COLO668 (cell line): ENCODE data around the gene UHRF1.
A peak's percentile ranks its signal among the peaks of the same experiment; 100 is the strongest.
"Not testable (repeated sequence)": the region's sequence is repeated elsewhere in the genome, so short reads cannot be mapped to it uniquely, and the experiment has no call there.

Source experiments
- DNase-seq: peaks from one replicate; lab custom pipeline; 2025; ENCODE audit not compliant: unreplicated experiment; lab: John Stamatoyannopoulos, UW

The UHRF1 gene

DNA sequence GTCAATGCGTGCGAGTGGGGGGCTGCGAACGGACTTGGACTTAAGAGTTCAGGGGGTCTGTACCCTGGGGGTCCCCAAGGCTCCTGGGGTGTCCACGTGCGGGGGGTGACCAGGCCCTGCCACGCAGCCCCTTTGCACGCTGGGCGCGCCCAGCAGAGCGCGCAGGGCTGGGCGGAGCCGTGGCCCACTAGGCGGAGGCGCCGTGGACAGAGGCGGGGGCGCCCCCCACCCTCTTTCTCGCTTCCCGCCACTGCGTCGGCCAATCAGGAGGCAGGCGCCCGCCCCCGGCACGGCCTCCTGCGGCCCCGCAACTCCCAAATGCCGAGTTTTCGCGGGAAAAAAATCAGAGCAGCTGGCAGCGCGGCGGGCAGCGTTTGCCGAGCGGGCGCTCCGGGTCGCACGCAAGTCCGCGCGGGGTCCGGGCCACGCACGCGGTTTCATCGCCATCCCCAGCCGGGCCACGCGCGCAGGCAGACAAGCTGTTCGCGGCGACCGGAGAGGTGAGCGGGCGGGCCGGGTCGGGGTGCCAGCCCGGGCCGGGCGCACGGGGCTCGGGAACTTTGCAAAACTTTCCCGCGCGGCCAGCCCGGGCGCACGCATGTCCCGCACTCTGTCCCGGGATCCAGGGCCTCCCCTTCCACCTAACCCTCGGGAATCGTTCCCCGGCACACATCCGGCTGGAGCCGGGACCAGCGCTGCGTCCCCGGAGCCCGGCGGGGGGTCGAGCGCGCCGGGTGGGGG lies at the start of gene UHRF1:
Gene UHRF1 (plus strand): TSS at position 346 of the 741 bp plus-strand sequence. CDS start 1,385 bp downstream, outside the sequence.
- peak; percentile 53 for DNase-seq

DNA sequence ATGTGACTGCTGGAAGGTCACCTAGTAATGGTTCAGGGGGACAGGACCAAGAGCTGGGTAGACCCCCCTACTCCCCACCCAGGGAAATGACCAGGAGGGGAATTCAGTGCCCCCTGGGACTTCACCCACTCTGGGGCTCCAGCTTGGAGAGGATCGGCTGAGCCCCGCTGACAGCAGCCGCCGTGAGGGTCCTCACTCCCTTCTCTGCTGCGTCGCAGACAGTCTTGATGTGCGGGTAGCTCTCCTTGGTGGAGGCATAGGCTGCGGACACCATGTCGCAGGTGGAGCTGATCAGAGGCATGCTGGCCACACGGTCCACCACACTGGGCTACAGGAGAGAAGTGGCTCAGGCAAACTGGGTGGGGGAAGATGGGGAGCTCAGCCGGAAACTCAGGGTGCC lies 49.6 kb upstream of the UHRF1 start:
- DNase-seq: no peak

DNA sequence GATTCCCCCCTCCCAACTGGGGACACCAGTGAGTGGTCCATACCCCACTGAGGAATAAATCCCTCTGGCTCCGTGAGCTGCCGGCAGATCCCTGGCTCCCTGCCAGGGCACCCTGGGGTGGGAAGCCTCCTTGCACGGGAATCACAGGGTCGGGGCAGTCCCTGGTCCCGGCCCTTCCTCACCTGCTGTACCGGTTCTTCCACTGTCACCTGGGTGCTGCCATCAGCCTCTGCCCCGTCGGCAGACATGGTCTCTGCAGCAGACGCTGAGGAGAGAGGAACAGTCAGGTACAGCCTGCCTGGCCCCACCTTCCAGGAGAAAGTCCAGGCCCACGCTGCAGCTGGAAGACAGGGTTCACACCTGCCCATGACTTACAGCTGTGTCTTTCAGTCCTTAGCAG lies 48.2 kb upstream of the UHRF1 start:
- peak; percentile 88 for DNase-seq

DNA sequence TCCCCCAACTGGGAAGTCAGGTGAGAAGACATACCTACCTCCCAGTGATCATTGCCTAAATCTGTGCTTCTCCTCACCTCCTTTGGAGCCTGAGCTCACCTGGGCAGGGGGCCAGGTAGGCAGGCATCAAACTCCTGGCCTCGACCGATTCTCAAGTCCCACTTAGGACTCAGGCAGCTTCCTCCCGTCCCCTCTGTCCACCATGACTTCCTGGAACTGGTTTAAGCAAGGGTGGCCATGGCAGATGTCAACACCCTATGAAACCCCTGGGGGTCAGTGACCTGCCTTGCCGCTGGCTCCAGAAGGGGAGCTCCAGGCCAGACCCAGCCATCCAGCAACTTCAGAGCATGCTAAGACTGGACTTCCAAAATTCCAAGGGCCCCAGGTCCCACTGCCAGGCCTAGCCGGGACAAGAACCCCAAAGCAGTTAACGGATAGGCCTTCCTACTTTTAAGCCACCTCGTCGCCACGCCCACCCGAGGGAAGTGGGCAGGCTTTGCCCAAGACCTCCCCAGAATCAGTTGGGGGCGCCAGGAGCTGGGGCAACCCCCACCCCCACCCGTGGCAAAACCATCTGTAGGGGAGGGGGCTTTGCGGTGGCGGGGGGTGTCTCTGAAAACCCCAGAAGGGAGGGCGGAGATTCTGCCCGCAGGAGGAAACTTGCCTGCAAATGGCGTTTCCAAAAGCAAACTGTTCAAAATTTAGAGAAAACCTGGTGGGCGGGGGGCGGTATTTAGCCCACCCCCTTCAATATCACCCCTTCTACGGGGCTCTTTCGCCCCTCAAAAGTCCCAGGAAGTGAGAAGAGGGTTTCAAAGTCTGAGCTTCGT lies 42.5 kb upstream of the UHRF1 start:
- no peak for DNase-seq

DNA sequence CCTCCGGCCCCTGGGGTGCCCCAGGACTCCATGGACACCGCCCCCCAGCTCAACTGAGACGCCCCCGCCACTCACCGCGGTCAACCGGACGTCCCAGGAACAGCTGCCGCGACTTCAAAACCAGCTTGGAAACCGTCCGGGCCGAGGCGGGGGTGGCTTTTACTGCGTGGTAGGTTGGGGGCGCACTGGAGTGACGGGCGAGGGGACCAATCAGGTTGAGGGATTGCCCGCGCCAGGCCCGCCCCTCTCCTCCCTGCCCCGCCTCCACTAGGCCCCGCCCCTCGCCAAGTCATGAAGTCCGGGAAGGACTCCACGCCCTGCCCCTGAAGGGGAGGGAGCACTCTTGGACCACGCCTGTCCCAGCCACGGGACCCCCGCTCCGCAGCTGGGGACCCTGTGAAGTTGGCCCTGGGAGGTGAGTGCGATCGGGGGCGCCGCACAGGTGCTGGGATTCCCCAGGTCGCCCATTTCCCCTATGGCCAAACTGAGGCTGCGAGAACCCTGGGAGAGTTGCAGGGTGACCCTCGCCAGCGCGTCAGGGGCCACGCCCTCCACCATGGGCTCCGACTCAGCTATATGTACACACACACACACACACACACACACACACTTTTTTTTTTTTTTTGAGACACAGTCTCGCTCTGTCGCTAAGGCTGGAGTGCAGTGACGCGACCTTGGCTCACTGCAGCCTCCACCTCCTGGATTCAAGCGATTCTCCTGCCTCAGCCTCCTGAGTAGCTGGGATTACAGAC lies 41.6 kb upstream of the UHRF1 start, which contains the start of gene PLIN3:
Gene PLIN3 (minus strand): TSS at position 134 of the 752 bp plus-strand sequence. CDS start 6,273 bp downstream, outside the sequence.
- DNase-seq: peak; percentile 67

DNA sequence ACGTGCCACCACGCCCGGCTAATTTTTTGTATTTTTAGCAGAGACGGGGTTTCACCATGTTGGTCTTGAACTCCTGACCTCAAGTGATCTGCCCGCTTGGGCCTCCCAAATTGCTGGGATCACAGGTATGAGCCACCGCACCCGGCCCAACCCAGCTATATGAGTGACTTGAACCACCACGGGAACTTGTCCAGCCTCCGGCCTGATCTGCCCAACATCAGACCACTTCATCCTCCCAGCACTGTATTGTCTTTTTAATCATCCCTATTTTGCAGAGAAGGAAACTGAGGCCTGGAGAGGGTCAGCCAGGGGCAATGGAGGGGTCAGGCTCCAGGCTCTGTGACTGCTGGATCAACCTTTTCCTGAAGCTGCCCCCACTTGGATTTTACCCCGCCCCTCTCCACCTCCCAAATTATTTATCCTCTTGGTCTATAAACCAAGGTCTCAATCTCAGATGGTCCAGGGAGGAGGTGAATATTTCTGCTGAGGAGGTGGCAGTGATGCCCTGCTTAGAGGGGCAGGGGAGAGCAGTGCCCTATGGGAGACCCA lies 40.9 kb upstream of the UHRF1 start:
- no peak for DNase-seq

DNA sequence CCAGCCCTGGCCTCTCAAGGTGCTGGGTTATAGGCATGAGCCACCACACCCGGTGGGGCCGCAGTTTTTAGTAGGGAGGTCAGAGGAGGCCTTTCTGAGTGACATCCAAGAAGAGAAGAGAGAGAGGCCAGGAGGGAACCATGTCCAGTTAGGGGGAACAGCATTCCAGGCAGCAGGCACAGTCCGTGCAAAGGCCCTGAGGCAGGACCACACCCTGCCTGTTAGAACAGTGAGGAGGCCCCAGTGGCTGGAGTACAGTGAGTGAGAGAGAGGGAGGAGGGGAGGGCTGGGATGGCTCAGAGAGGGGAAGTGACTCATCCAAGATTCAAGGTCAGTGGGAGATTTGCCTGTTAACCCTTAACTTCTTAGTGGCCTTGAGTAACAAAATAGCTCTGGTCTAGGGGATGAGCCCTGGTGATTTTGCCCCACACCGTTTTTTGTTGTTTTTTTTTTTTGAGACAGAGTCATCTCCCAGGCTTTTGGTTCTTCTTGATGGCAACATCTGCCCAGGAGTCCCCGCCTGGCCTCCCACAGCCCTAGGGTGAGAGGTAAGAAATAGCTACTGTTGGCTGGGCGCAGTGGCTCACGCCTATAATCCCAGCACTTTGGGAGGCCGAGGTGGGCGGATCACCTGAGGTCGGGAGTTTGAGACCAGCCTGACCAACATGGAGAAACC lies 39.1 kb upstream of the UHRF1 start:
- DNase-seq: no peak

DNA sequence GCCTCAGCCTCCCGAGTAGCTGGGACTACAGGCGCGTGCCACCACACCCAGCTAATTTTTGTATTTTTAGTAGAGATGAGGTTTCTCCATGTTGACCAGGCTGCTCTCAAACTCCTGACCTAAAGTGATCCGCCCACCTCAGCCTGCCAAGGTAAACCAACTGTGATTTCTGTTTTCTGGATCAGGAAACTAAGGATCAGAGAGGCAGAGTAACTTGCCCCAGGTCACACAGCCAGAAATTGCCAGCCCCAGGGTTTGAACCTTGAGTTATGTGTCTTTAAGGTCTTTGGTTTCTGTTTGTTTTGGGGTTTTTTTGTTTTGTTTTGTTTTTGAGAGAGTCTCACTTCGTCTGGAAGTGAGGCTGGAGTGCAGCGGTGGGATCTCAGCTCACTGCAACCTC lies 37.6 kb upstream of the UHRF1 start:
- DNase-seq: no peak

DNA sequence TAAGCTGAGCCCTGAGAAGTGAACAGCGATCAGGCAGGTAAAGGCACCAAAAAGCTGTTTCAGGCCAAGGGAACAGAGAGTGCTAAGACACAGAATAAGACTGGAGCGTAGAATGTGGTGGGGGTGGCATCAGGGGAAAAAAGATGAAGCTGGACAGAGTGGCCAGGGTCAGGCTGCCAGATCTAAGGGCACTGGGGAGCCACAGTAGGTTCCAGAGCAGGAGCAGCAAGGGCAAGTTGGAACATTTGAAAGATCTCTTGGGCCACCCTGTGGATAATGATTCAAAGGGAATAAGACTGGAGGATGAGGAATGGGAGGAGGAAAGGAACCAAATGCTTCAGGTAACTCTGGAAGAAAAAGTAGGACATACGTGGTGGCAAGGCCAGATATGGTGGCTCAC lies 35.4 kb upstream of the UHRF1 start:
- no peak for DNase-seq

DNA sequence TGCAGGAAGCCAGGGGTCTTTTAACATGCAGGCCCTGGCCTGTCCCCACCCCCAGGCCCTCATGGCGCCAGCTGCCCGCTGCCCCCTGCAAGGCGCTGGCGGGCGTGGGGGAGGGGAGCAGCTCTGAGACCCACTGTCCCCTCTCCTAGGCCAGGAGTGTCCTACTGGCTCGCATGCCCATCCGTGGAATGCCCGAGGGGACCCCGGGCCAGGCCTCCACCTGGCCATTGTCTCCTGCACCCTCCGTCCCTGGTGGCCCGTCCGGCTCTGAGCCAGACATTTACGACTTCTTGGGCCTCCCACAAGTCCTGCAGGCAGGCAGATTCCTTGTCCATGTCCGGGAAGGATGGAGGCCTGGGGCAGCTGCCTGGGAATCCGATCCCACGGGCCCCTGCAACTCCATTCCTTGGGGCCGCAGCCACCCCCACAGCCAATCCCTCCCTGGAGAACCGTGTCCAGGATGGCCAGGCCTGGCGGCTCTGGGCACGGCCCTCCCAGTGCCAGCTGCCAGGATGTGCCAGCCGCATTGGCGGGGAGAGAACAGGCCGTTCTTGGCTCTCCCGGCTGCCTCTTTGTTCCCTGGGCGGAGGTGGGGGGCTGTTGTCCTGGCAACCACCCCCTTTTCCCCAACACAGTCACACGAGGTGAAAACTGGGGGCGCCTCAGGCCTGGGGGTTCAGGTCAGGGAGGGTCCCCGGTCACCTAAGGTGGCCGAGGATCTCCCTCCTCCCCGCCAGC lies 31.4 kb upstream of the UHRF1 start:
- no peak for DNase-seq

DNA sequence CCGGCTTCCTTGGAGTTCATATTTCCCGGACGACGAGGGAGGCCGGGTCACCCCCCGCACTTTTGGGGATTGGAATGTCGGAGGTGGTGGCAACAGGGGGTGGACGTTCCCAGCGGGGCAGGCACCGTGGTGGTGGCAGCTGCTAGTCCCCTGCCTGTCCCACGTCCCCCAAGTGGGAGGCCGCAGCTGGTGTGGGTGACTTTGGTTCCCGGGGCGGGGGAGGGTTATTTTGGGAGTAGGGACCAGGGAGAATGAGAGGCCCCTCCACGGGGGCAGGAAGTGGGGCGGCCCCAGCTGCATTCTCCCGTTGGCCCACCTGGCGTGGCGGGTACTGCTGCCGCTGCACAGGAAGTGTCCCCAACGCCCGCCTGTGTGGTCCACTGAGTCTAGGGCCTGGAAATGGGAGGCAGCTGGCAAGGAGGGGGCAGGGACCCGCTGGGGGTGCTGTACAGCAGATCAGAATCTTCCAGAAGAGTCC lies 30.8 kb upstream of the UHRF1 start:
- DNase-seq: peak; percentile 30

DNA sequence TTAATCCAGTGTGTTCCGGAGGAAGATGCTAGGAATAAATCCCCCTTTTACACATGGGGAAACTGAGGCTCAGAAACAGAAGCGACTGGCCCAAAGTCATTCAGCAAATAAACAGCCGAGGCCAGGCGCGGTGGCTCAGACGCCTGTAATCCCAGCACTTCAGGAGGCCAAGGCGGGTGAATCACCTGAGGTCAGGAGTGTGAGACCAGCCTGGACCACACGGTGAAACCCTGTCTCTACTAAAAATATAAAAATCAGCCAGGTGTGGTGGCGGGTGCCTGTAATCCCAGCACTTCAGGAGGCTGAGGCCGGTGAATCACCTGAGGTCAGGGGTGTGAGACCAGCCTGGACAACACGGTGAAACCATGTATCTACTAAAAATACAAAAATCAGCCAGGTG lies 30.3 kb upstream of the UHRF1 start:
- no peak for DNase-seq

DNA sequence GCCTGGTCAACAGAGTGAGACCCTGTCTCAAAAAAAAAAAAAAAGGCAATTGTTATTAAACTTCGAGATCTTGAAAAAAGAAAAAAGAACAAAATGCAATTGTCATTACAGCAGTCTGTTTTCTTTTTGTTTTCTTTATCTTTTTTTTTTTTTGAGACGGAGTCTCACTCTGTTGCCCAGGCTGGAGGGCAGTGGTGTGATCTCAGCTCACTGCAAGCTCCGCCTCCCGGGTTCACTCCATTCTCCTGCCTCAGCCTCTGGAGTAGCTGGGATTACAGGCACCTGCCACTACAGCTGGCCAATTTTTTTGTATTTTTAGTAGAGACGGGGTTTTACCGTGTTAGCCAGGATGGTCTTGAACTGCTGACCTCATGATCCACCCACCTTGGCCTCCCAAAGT lies 26.4 kb upstream of the UHRF1 start:
- not testable (repeated sequence) for DNase-seq

DNA sequence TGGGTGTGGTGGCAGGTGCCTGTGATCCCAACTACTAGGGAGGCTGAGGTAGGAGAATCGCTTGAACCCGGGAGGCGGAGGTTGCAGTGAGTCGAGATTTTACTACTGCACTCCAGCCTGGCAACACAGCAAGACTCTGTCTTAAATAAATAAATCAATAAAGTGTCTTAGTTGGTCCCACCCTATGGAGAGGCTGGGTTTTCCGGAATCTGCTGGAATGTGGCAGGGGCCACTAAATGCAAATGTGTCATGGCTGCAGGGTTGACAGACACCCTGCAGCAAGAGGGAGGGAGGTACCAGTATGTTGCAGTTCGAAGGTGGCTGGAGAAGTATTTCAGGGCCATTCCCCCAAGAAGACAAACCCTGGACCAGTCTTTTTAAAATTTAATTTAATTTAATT lies 24.3 kb upstream of the UHRF1 start:
- not testable (repeated sequence) for DNase-seq

DNA sequence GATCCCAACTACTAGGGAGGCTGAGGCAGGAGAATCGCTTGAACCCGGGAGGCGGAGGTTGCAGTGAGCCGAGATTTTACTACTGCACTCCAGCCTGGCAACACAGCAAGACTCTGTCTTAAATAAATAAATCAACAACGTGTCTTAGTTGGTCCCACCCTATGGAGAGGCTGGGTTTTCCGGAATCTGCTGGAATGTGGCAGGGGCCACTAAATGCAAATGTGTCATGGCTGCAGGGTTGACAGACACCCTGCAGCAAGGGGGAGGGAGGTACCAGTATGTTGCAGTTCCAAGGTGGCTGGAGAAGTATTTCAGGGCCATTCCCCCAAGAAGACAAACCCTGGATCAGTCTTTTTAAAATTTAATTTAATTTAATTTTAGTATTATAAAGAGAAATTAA lies 21.5 kb upstream of the UHRF1 start:
- not testable (repeated sequence) for DNase-seq

DNA sequence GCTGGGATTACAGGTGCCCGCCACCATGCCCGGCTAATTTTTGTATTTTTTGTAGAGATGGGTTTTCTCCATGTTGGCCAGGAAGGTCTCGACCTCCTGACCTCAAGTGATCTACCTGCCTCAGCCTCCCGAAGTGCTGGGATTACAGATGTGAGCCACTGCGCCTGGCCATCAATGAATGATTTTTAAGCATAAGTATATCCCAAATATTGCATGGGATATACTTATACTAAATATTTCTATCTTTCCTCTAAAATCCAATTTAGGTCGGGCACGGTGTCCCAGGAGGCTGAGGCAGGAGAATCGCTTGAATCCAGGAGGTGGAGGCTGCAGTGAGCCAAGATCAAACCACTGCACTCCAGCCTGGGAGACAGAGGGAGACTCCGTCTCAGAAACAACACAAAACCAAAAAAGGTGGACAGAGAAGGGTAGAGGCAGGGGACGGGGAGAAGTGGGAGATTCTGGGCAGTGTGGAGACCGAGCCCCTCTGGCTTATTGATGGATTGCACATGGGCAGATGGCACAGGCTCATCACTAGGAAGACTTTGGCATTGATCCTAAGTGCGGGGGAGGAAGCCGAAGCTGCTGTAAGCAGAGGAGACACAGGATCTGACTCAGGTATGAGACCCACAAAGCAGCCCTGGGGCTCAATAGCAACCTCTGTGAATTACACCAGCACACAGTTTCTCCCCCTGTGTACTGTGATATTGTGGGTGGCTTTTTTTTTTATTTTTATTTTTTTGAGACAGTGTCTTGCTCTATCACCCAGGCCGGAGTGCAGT lies 20.1 kb upstream of the UHRF1 start:
- DNase-seq: no peak

DNA sequence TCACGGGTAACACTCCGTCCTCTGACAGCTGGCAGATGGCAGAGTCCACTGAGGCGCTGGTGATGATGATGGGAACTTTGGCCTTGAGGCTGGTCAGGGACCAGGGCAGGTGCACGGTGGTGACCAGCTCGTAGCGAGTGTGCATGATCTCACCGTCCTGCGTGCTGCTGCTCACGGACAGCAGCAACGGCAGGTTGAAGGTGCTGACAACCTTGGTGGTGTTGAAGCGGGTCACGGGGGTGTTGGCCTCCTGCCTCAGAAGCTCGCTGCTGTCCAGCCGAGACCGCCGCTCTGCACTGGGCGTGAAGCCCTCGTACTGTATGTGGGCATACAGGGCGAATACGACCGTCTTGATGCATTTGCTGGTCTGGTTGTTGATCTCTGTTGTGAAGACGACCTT lies 18.2 kb upstream of the UHRF1 start:
- no peak for DNase-seq

DNA sequence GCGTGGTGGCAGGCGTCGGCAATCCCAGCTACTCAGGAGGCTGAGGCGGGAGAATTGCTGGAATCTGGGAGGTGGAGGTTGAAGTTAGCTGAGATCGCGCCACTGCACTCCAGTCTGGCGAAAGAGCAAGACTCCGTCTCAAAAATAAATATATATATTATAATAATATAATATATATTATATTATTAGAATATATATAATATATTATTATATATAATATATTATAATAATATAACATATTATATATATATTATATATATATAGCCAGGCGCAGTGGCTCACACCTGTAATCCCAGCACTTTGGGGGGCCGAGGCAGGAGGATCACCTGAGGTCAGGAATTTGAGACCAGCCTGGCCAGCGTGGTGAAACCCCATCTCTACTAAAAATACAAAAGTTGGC lies 16.3 kb upstream of the UHRF1 start:
- not testable (repeated sequence) for DNase-seq

DNA sequence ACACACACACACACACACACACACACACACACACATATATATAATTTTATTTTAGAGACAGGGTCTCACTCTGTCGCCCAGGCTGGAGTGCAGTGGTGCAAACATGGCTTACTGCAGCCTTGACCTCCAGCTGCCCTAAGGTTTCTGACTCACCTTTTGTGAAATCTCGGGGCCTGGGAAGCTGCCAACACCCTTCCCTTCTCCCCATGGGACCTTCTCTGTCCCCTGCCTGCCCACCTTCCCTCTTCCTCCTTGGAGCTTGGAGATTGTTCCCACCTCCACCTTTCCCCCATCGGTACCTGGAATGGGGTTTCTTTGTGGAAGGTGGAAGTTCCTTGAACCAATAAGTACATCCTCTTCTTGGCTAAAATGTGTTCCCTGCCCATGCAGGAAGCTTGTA lies 12.9 kb upstream of the UHRF1 start:
- no peak for DNase-seq
